ENCODE data around the gene MAP1B.

MAP1B gene

GRCh38 chr5:72096602-72097188, 10.6 kb upstream of the MAP1B start:
- DNase-seq (ENCODE audit: low spot score) = no peak

- no peak for DNase-seq (ENCODE audit: low spot score)
Observed at GRCh38 chr5:72101828-72102227, 5.4 kb upstream of the MAP1B start.

DNA sequence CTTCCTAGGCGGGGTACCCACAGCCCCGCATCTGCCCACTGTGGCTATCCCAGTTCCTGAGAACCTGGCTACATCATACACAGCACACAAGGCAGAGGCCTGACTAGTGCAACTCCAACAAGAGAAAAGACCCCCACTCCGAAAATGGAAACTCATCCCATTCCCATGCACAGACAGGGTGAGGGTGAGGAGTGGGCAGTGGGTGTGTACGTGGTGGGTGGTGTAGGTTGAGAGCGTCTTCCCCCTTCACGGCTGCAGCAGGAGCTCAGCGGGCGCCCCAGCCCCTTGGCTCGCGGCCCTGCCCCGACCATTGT, 501 bp upstream of the MAP1B start:
- DNase-seq (ENCODE audit: low spot score) = no peak

DNA sequence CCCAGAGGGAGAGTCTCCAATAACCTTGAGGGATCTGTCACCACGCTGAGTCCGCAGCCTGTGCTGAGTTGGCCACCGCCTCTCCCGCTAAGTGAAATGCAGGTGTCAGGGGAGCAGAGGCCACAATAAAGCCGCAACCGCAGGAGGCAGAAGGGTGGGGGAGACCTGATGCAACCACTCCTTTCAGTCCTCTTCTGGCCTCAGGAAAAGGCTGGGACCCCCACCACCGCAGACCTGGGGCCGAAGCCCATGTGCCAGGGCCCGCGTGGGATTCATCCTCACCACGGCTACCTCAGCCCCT, 576 bp downstream of the MAP1B start:
- DNase-seq (ENCODE audit: low spot score) = peak; percentile 42

DNA sequence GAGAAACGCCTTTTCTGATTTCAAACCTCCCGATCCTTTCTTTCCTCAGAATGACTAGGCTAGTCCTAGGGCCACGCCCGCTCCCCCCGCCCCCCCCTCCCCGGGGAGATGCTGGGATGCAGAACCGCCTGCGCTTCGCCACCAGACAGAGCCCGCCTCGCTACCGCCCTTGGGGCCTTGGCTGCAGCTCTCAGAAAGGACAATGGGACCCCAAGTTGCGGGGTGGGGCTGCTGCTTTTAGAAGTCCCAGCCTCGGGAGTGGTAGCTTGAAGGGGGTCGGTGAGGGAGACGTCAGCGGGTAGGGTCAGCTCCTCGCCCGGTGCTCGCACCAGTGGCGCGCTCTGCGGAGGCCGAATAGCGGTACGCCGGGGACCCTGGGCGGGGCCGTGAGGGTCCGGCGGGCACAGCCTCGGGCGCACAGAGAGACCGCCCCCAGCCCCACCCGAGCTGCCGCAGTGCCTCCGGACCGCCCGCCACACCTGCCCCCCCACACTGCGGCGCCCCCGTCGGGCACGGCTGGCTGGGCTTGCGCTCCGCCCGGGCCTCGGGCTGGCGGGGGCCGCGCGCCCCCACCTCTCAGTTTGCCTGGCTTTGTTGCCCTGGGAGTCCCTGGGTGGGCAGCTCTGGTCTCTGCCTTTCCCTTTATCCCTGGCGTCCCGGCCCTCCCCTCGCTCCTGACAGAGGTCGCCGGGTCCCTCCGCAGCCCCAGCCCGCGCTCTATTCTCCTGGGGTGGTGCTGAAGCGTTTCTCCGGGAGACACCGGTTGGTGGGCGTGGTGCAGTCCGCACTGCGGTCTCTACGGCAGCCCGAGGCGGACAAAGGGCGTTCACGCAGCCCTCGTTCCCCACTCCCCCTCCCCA, 1.2 kb downstream of the MAP1B start:
- DNase-seq (ENCODE audit: low spot score) = peak; percentile 39

DNA sequence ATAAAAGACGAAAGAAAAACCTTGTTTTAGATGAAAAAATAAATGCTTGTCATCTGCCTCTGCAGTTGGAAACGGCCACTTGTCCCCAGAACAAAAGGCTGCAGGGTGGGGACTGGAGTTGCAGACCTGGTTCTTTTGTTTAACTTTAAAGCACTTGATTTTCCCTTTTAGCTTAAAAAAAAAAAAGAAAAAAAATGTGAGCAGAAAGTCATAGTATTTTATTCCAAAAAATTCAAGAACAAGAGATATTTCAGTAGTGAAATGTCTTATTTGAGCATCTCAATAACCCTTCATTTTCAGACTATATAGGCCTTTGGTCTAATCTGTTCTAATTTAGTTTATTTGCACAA, 1.8 kb downstream of the MAP1B start:
- no peak for DNase-seq (ENCODE audit: low spot score)

DNA sequence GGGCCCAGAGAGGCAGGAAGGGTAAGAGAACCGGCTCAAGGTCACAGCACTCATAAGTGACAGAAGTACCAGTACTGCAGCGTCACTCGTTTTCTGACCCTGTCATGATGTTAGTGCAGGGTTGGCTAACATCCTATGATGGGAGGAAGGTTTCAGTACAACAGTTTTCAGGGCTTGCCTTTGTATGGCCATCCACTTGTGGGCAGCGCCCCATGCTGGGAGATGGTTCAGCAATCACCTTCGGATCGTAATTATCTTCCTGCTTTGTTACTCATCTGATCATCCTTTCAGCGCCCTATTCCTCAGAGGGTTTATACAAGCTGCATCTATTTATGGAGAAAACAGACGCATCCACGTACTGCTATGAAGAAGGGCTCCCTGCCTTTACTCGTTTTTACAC, 2.4 kb downstream of the MAP1B start:
- DNase-seq (ENCODE audit: low spot score) = no peak

- DNase-seq (ENCODE audit: low spot score) = no peak
Observed at GRCh38 chr5:72110394-72111013, 3.2 kb downstream of the MAP1B start.

- no peak for DNase-seq (ENCODE audit: low spot score)
Observed at GRCh38 chr5:72112389-72112788, 5.1 kb downstream of the MAP1B start.

DNA sequence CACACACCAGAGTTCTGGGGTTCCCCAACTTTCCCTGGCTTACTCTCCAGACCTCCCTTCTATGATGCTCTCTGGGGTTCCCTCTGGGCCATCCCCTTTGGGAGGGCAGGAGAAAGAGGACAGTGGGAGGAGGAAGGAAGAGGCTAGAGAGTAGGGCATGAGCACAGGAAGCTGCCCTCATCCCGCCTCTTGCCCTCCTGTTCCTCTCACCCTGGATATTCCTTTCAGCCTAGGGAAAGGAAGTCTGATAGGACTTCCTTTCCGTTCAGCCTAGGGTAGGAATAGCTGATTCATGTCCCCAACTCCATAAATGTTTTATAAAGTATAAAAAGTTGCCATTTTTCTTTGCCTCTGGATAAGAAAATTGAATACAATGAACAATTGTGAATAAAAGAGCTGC, 7.4 kb downstream of the MAP1B start:
- no peak for DNase-seq (ENCODE audit: low spot score)

DNA sequence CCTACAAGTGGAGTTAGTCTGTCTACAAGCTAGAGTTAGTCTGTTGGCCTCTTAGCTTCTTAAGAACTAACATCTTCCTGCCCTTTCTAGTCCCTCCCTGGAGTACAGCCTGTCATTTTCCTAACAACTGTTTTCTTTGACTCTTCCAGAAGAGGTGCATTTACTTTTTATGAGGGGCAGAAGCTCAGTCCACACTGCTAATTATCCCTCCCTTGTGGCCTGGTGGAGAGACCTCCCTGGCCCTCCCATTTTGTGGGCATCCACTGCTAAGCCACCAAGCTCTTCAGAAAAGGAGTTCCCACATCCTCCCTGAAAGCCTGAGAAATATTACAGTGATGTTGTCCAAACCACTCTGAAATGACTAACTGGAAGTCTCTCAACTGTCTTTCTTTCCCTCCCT, 8.0 kb downstream of the MAP1B start:
- DNase-seq (ENCODE audit: low spot score) = no peak

DNA sequence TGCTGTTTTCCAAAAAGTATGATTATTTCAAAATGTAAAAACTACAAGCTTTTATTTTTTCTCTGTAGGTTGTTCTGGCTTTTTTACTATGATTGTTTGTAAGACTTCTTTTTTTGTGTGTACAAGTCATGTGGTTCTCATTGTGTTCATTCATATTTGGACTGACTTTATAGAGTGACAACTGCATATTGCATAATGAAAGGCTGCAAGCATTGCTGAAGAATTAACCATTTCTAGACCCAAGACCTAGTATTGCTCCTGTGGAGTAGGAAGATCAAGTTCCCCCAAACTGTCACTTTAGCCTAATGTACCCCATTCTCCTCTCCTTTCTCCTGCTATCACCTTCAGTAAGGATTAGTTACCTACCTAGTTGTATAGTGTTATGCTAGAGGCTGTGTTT, 10.0 kb downstream of the MAP1B start:
- DNase-seq (ENCODE audit: low spot score) = no peak

GRCh38 chr5:72121052-72121779, 13.9 kb downstream of the MAP1B start:
- DNase-seq (ENCODE audit: low spot score) = no peak

GRCh38 chr5:72121780-72122445, 14.6 kb downstream of the MAP1B start:
- DNase-seq (ENCODE audit: low spot score) = no peak

DNA sequence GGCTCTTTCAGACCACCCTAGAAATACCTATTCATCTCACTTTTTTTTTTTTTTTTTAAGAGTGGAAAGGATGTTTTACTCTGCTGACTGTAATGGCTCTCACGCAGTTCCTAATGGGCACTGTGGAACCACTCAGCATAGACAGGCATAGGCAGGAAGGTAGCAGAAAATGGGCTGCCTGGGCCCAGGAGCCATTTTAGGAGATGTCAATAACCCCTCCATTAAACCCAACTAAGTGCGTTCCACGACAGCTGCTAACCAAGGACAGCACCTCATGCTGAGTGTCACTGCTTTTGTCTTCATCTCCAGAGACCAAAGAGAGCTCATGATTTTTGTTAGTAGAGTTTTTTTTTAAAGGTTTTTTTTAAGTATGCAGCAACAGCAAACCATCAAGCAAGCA, 15.3 kb downstream of the MAP1B start:
- no peak for DNase-seq (ENCODE audit: low spot score)

GRCh38 chr5:72123764-72124376, 16.6 kb downstream of the MAP1B start:
- no peak for DNase-seq (ENCODE audit: low spot score)

DNA sequence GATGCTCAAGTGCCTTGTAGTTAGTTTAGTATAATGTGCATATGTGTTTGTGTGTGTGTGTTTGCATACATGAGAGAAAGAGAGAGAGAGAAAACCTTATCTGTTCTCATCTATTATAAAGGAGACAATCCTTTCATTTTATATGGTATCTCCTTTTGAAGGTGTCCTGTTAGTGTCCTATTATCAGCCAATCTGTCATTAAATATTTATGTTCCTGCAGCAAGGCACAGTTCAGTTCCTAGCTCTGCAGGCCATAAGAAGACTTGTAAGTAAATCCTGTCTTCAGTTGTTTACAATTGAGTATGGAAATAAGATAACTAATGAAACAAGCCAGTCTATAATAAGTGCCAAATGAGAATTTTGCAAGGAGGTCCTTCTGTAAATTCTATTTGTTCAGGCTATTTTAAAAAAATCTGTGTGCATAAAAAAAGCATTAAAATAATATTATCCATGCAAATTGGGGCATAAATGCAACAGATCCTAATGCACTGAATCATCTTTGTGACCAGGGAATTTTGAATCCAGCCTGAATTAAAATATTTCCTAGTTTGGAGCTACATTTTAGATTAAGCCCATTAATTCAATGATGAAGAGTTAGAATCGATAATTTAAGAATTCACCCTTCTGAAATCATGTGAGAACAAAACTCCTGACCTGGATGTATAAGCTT, 18.1 kb downstream of the MAP1B start:
- no peak for DNase-seq (ENCODE audit: low spot score)

GRCh38 chr5:72125941-72126620, 18.8 kb downstream of the MAP1B start:
- no peak for DNase-seq (ENCODE audit: low spot score)

DNA sequence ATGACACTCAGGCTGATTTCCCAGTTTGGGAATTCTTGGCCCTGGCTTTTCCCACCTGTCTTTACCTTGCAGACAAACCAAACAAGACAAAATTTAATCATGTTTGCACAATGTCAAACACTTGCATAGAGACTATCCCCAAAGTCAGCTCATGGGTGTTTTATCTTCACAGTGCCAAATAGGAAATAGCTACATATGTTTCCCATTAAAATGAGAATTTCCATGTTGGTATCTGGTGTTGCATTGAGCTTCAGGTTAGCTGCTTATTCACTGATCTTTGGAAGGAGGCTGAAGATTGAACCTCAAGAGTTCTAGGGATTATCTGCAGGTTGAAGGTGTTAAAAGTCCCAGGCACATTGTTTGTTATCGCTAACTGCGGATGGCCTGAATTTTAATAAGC, 19.5 kb downstream of the MAP1B start:
- no peak for DNase-seq (ENCODE audit: low spot score)

GRCh38 chr5:72129725-72130124, 22.4 kb downstream of the MAP1B start:
- no peak for DNase-seq (ENCODE audit: low spot score)

DNA sequence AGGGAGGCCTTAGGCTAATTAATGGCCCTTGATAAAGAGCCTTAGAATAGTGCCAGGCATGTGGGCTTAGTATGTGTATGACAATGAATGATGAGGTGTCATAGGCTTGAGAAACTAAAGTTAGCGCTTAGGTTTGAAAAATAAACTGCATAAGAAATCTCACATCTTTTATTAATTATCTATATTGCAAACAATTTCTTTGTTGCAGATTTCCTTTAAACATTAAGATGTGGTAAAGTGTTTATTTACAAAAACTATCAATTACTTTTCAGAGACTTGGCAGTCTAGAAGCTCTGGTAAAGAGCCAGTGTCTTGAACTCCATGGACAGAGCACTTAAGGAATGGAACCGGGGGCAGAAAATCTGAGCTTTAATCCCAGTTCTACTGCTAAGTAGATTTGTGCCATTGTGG, 23.1 kb downstream of the MAP1B start:
- no peak for DNase-seq (ENCODE audit: low spot score)
